ENCODE results near the gene B3GALNT1.
A peak's percentile ranks its signal among the peaks of the same experiment; 100 is the strongest.
"Not testable (repeated sequence)": the region's sequence is repeated elsewhere in the genome, so short reads cannot be mapped to it uniquely, and the experiment has no call there.

Gene B3GALNT1

DNA sequence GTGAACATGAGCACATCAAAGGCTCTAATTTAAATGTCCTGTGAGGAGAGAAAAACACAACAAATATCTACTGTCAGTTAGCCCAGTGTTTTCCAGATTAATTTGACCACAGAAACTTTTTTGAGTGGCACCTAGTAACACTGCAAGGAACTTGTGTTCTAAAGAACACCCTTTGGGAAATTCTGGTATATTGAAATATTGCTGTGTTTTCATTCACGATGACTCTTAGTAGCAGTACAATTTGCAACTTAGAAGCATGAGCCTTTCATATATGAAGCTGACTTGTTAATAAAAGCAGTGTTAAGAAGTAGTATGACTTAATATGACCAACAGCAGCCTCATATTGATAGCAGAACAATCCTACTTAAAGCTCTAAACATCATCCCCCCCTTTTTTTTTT is 32.0 kb downstream of the B3GALNT1 start:
- DNase-seq = no peak

DNA sequence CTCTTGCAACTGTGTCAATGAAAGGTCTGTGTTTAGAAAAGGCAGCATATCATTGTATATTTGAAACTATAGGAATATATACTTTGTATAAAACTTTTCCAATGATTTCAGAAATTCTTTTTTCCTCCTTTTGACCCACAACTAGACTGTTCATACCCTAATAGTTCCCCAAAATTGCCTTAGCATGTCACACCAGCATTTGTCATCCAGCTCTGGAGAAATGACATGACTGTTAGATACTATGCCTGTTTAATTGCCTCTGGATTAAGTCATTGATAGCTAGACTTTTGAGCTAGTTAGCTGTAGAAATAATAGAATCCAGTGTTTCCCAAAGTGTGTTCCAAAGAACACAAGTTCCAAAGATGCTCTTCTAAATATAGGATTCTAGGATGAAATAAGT is 32.4 kb downstream of the B3GALNT1 start:
- DNase-seq = no peak

DNA sequence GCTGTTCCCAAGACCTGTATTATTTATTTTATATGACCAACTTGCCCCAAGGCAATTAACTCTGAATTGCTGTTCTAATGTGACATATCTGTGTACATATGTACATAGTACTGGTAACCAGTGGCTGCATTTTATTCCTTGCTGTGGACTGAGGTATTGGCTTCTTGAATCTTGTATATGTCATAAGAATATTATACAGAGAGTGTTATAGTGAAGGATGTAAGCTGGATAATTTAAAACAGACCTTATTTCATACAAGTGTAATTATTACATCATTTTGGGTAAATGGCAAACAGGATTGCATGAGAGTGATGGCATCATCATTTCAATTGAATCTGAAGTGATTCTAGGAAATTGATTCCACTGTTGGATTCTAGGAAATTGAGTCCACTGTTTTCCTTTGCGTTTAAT is 32.9 kb downstream of the B3GALNT1 start:
- DNase-seq = no peak

DNA sequence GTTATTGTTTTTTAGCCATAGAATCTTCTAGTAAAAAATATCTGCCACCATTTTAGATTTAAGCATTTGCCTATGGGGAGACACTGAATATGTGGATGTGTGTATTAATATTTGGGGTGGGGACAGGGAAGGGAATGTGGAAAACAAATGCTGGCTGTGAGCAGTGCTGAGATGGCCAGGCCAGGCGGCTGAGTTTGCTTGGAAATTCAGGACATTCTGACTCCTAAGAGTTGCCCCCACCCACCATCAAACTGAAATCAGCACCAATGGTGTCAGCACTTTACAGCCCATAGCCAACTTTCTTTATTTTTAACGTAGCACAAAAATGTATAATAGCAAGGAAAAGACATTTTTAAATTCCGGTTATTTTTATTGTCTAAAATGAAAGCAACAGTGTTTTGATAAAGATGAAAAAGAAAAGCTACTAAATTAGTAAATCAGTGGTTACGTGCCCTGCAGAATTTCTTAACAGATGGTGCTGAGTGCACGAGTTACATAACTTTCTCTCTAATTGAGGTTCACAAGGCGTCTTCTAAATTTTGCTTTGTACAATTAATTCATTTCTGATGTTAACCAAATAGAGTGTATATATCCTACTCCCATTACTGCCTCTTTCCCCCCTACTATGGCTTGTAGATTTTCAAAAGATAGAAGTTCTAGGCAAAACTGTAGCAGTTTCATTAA is 34.0 kb downstream of the B3GALNT1 start:
- no peak for DNase-seq

DNA sequence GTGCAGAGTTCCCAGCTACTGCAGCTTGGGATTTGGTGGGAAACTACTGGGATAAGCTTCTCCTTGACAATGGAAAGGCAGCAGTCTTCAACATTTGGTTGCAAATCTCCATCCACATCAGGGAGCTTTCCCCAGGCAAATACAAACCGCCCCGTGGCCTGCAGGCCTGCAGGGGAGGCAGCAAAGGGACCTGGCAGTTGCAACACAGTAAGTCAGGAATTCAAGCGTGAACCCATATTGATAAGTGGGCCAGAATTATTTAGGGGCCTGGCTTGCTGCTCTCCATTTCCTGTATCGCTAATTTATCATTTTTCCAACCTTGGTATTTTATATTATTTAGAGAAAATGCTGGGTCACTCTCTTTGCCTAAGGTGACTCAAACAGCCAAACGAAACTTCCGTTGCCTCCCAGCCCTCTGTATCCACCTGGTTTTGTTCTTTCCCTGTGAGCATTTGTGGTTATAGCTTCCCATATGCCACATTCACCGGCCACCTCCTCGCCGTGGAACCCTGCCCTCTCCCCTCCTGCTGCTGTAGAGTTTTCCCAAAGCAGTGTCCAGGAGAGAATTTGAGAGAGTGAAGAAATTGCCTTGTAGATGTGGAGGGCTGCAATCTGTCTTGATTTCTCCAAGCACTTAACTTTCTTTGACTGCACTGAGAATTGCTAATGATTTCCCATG is 34.8 kb downstream of the B3GALNT1 start:
- no peak for DNase-seq

DNA sequence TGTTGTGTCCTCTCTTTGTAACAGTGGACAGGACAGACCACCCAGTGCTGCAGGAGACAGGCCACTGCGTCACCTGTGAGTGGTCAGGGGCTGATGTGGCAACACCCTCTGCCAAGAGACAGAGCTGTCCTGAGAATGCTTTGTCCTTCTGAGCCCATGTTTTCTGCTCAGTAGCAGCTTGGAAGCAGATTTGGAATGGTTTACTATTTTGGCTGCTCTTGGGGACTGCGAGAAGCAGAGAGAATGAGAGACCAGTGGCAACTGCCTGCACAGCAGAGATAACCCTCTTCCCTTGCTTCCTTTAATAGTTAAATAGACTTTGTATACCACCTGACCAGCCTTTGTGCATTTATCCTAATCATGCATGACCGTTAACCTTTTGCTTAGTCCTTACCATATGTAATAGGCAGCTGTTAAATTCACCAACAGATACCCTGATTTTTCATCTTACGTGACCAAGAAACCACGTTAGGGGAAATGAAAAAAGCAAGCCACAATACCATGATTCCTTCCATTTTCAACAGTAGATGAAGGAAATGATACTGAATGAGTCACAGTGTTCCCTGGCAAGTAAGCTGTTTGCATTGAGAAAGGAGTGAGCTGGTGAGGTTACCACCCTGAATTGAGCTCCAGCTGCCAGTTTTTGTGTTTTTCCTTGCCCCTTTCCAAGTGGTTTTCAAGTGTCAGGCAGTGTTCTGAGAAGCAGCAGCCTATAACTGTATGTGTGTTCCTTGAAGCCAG is 35.5 kb downstream of the B3GALNT1 start:
- DNase-seq = peak; percentile 5

DNA sequence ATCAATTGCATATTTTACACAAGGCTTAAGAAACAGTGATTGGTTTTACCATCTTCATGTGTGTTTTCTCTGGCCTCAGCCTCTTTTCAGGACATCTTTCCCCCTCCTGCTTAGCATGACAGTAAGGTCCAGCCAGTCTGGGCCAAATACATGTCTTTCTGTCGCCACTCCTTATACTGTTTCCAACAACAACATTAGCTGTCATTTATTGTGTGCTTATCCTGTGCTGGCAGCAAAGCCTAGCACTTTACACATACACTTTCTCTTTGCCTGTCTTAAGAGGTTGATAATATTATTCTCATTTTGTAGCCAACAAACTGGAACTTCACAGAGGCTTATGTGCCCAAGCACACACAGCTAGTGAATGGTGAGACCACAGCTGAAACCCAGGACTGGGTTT is 37.8 kb downstream of the B3GALNT1 start:
- DNase-seq = no peak

DNA sequence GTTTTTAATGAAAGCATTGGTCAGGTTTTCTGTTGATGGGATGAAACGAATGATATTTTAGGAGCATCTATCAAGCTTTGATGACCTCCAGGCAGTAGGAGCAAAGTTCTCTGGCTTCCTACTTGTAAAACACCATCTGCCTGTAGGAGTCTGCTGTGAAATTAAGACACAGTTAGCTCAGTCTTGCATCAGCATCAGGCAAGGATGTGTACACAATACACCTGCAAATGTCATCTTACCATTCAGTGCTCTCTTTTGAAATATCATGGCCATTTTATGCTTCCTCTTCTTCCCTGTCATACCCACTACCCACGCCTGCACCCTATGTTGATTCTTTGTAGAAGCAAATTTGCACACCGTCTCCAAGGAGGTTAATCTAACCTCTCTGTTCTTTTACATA is 38.2 kb downstream of the B3GALNT1 start:
- no peak for DNase-seq

DNA sequence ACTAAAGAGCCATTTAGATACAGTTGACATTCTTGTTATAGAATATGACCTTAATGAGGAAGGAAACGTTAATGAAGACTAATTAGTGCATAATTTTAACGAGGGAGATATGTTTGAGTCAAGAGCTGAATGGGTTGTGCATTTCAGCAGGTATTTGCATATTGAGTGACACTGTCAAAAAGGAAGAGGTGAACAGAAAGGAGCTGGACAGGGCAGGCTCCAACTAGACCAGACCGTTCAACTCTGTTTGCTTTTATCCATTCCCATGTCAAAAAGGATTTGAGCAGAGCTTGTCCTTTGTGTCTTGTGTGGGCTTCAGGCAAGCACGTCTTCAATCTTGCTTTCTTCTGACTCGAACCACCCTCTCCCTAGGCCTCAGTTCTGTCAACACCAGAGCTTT is 40.7 kb downstream of the B3GALNT1 start:
- no peak for DNase-seq

DNA sequence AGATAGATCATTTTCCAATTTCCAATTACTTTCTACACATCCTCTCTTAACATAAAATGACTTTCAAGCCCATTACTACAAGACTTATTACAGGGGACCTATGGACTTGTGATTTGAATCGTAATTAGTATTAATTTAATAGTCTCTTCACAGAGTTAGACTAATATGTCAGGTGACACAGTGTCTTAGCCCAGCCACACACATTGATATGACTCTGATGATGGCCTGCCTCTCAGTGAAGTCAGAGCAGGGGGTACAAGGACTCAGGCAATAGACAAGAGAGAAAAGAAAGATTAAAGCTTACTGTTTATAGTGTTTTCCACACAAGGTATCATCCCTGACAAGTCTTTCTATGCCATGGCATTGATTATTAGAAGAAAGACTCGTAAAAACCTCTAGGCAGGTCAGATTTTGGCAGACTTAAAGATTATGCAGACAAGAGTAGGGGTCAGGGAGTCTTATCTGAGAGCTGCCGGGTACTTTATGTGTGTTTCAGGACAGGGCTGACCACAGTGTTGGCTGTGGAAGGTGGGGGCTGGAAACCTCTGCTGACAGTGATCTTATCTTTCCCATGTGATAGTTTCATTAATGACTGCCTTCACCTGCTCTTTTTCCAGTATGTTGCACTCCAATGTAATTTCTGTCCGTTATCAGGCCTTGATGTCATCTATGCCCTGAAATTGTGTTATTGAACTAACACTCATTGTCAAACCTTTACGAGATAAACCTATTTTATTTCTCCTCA is 50.1 kb downstream of the B3GALNT1 start:
- no peak for DNase-seq

DNA sequence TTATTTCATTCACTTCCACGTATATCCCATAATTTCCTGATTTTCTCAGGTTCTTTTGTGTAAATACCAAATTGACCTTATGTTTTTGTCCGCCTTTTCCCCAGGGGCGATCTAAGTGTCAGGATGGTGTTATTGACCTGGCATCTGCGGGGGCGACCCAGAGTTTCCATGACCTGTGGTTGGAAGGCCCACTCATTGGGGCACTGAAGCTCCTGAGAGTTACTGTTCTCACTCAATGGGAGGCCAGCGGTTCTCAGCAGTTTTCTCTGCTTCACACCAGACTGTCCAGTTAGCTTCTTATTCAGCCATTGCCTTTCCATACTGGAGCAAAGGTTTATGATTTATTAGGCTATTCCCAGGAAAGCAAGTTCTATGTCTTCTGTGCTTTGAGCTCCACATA is 53.3 kb downstream of the B3GALNT1 start:
- DNase-seq = no peak

DNA sequence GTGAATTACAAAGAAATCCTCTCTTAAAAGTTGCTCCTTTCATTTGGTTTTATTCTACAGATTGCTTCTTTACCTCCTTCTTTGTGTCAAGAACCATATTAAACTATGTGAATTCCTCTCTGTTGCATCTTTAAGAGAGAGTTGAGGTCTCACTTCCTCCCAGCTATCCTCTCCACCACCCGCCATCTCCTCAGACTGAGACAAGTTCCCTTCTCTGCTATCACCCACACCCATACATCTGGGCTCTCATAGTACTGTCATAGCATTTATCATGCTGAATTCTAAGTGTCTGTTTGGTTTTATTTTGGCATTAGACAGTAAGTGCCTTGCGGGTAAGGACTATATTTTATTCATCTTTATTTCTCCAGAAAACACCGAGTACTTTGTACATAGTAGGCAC is 54.2 kb downstream of the B3GALNT1 start:
- DNase-seq = no peak

DNA sequence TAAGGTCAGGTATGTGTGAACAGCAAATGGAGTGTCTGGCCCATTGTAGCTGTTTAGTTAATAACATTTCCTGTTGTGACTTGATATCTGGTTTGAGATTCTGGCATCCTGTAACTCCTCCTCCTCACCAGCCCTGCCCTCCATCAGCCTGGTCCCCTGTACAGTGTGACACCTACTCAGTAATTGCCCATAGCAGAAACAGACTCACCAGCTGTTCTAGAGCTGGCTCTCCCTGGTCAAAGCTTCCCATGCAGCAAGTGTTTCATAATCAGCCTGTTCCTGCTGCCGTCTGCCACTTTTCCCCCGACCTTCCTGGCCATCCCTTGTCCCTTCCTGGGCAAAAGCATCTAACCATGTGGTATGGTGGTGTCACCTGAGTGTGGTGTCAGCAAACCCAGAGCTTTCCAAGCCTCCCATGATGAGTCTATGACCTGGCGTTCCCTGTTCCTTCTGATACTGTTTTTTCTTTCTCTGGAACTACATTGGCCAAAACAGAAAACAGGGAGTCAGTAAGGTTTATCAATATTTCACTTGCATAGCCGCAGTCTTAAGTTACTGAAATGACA is 55.4 kb downstream of the B3GALNT1 start:
- no peak for DNase-seq

DNA sequence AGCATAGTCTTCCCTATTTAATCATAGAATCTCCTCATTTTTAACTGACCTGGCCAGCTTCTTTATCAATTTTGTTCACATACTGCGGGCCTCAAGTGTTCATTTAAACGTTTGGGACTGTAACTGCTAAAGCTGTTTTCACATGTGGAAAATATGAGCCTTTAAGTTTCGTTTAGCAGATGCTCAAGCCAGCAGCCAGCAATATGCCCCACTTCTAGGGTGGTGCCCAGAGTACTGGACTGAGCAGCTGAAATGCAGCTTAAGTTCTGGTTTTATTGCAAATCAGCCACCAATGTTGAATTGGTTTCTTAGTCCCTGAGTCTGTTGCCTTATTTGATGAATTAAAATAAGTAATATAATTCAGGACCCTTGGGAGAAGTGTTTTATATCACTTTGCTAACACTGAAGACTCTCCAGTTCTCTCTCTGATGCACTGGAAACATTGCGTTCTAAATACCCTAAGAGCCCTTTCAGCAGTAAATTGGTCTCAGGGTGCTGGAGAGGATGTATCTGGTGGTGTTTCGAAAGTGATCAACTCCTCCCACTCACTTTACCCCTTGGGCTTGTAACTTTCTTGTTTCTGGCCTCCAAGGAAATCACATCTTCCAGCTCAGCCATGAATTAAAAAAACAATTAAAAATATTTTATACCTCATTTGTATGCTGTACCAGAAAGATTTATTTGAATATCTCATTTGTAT is 61.7 kb downstream of the B3GALNT1 start:
- DNase-seq = no peak

DNA sequence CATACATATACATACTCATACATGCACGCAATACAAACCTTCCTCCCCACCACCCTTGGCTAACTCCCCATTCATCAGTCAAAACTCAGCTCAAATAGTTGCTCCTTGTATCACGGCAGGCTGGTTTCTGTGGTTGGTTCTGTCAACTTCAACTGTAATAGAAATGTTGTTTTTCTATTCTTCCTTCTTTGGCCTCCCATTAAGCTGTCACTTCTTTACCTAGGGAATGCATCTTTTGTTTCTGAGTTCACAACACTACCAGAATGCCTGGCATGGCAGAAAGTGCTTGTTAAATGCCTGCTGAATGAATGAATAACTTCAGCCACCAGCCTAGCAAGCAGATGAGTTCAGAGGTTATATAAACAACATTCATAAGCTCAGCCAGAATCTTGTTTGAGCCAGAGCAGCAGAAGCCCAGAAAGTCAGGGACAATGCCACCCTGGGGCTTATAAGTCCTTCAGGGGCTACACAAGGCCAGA is 63.1 kb downstream of the B3GALNT1 start:
- no peak for DNase-seq

DNA sequence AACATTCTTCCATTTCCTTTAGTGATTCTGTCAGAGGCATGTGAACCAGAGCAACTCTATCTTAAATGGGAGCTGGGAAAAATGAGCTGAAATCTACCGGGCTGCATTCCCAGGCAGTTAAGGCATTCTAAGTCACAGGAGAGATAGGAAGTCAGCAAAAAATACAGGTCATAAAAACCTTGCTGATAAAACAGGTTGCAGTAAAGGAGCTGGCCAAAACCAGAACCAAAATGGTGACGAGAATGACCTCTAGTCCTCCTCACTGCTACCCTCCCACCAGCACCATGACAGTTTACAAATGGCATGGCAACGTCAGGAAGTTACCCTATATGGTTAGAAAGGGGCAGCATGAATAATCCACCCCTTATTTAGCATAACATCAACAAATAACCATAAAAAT is 66.4 kb downstream of the B3GALNT1 start:
- no peak for DNase-seq

DNA sequence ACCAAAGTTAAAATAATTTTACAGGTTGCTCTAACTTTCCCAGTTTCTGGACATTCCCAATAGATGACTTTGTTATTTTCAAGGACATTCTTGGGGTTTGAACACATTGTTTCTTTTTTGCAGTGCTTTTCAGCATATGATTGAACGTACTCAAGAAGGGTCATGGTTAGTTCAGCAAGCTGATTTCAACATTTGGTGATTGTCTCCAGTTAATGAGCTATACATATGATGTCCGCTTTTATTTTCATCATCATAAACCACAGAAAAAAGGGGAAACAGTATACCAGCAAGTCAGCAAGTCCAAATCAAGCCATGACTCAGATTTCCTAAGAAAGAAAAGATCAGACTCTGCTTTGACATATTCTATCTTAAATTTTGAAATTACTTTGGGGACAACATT is 69.4 kb downstream of the B3GALNT1 start:
- no peak for DNase-seq

DNA sequence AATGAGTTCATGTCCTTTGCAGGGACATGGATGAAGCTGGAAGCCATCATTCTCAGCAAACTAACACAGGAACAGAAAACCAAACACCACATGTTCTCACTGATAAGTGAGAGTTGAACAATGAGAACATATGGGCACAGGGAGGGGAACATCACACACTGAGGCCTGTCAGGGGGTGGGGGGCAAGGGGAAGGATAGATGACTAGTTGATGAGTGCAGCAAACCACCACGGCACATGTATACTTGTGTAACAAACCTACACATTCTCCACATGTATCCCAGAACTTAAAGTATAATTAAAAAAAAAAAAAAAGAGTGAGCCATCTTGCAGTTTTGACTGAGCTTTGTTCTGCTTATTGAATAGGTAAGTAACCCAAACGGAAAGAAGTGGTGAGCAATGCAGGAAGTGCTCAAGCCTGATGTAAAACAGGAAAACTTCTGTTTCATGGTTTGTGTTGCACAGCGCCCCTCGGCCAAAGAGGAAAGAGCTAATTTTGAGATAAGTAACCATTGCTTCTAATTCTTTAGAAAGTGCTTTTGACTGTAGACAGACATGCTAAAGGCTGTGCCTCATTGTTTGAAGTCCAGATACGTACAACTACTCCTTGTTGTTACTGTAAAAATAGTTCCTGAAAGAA is 70.1 kb downstream of the B3GALNT1 start:
- not testable (repeated sequence) for DNase-seq

Data from T1000 (cell line).